Liver (tissue), 10 donors: Measurements from ENCODE around the gene F8A1. TPM values are rescaled to one million over a fixed set of nuclear protein-coding genes. Genes with fewer than 3 reads are reported as not detected.
"Not testable (repeated sequence)": the region's sequence is repeated elsewhere in the genome, so short reads cannot be mapped to it uniquely, and the experiment has no call there.

Source experiments
- DNase-seq: peaks from one replicate; pipeline ENCODE4 v3.0.0-alpha.2; 2017; ENCODE audit warnings: low spot score
- H3K27ac ChIP-seq, 2 donors: one replicate each; pipeline ENCODE4 v1.7.0; 2013; ENCODE audit warnings: inconsistent platforms in 2 of 2, low read length in 2 of 2, control low read depth in 1 of 2, low read depth in 1 of 2, mild to moderate bottlenecking in 1 of 2
- H3K27me3 ChIP-seq, 4 donors: one replicate each; pipeline versions ENCODE4 v1.6.1 to v1.7.0; 2013; ENCODE audit warnings: low read length in 3 of 4, inconsistent platforms in 1 of 4, mild to moderate bottlenecking in 1 of 4, moderate library complexity in 1 of 4; ENCODE audit not compliant: control insufficient read depth in 4 of 4, insufficient read depth in 4 of 4
- H3K36me3 ChIP-seq, 4 donors: one replicate each; pipeline versions ENCODE4 v1.6.1 to v1.7.0; 2013; ENCODE audit warnings: low read length in 3 of 4, mild to moderate bottlenecking in 3 of 4, low read depth in 1 of 4, moderate library complexity in 1 of 4; ENCODE audit not compliant: control insufficient read depth in 4 of 4, insufficient read depth in 3 of 4
- H3K4me1 ChIP-seq, 4 donors: one replicate each; pipeline versions ENCODE4 v1.6.1 to v1.7.0; 2013; ENCODE audit warnings: low read length in 3 of 4, mild to moderate bottlenecking in 3 of 4, moderate library complexity in 1 of 4; ENCODE audit not compliant: control insufficient read depth in 4 of 4, insufficient read depth in 4 of 4
- H3K4me3 ChIP-seq, 3 donors: one replicate each; pipeline versions ENCODE4 v1.6.1 to v1.7.0; 2013; ENCODE audit warnings: low read length in 3 of 3, control low read depth in 1 of 3, low read depth in 1 of 3, mild to moderate bottlenecking in 1 of 3
- H3K9ac ChIP-seq, 2 donors: one replicate each; pipeline ENCODE4 v1.7.0; 2013; ENCODE audit warnings: low read length in 2 of 2, mild to moderate bottlenecking in 2 of 2, moderate library complexity in 2 of 2, control low read depth in 1 of 2, low read depth in 1 of 2
- H3K9me3 ChIP-seq, 4 donors: one replicate each; pipeline versions ENCODE4 v1.6.1 to v1.7.0; 2013; ENCODE audit warnings: low read length in 3 of 4; ENCODE audit not compliant: control insufficient read depth in 4 of 4
- WGBS: extraction: QIAGEN DNeasy Blood & Tissue Kit; methylation state at CpG from one replicate; pipeline ENCODE4 v1.1.7; 2013; 5-methylcytosine and 5-hydroxymethylcytosine counted together
- polyA plus RNA-seq, 2 donors: library from polyadenylated mRNA; stranded (reverse) in 1 of 2; unstranded in 1 of 2; fragments of 200-250 nt in 1 of 2; fragments of >200 nt in 1 of 2; fragmentation: Nextera tagmentation in 1 of 2; extraction: Ambion mirVana in 1 of 2; gene quantifications; one replicate each; pipeline versions ENCODE4 v1.2.1 to v1.2.3, GENCODE V29; 2013 to 2015
- small RNA-seq: library from RNA; depleted of rRNA; stranded (forward); fragments of <200 nt; gene quantifications from one replicate; pipeline ENCODE3, GENCODE V24; 2014
- total RNA-seq, 2 donors: library from RNA; depleted of rRNA; stranded (reverse); fragments of >200 nt; gene quantifications; one replicate each; pipeline ENCODE4 v1.2.3, GENCODE V29; 2014
- donor health status: healthy.
- donor health status: healthy.
- donor health status: healthy.
- donor health status: healthy.
- donor health status: healthy.

The F8A1 gene
- total and polyA plus RNA-seq, 4 donors: 0.42 to 25.0 (median 4.8) TPM

GRCh38 chrX:154924771-154925170, 38.6 kb downstream of the F8A1 start:
- H3K27me3 ChIP-seq, H3K9ac ChIP-seq, H3K4me1 ChIP-seq, H3K36me3 ChIP-seq, H3K27ac ChIP-seq, DNase-seq, H3K9me3 ChIP-seq, H3K4me3 ChIP-seq: not testable (repeated sequence)
- WGBS: 97% methylated on average over 5 of the region's 5 CpGs

Small RNA genes within 50 kb of the gene (small RNA-seq; reads per million reads assigned to genes)
- not detected for gene MIR1184-1

Other genes with a start within 250 kb of the F8A1 start
- gene CTAG2, start 232.8 kb upstream of the F8A1 start, total RNA-seq: not detected
- gene CTAG2, start 232.8 kb upstream of the F8A1 start, polyA plus RNA-seq: not detected
- 10 to 100 TPM in 1 of 2 donors, 1 to 10 TPM in 1; 2.5 to 10.4 TPM for gene GAB3, start 135.3 kb upstream of the F8A1 start, total RNA-seq
- under 1 TPM; 0.66 to 0.75 TPM for gene GAB3, start 135.3 kb upstream of the F8A1 start, polyA plus RNA-seq
- 10 to 100 TPM; 18.7 to 21.9 TPM for gene DKC1, start 123.5 kb upstream of the F8A1 start, total RNA-seq
- 10 to 100 TPM; 14.0 to 14.3 TPM for gene DKC1, start 123.5 kb upstream of the F8A1 start, polyA plus RNA-seq
- gene MPP1, start 80.9 kb upstream of the F8A1 start, total RNA-seq: 100 to 1,000 TPM in 1 of 2 donors, 10 to 100 TPM in 1; 24.3 to 168 TPM
- 10 to 100 TPM; 13.8 to 22.5 TPM for gene MPP1, start 80.9 kb upstream of the F8A1 start, polyA plus RNA-seq
- under 1 TPM in 1 of 2 donors, not detected in 1; 0.50 TPM for gene SMIM9, start 51.7 kb upstream of the F8A1 start, total RNA-seq
- gene SMIM9, start 51.7 kb upstream of the F8A1 start, polyA plus RNA-seq: not detected
- 10 to 100 TPM in 1 of 2 donors, 1 to 10 TPM in 1; 8.0 to 22.3 TPM for gene F8, start 136.4 kb downstream of the F8A1 start, total RNA-seq
- 10 to 100 TPM; 11.1 to 16.5 TPM for gene F8, start 136.4 kb downstream of the F8A1 start, polyA plus RNA-seq
- 10 to 100 TPM; 19.4 to 23.3 TPM for gene FUNDC2, start 140.5 kb downstream of the F8A1 start, total RNA-seq
- gene FUNDC2, start 140.5 kb downstream of the F8A1 start, polyA plus RNA-seq: 10 to 100 TPM; 58.3 to 79.8 TPM
- 1 to 10 TPM; 4.2 to 4.9 TPM for gene CMC4, start 184.8 kb downstream of the F8A1 start, total RNA-seq
- gene CMC4, start 184.8 kb downstream of the F8A1 start, polyA plus RNA-seq: 10 to 100 TPM; 15.9 to 17.3 TPM
- 1 to 10 TPM; 2.2 to 2.8 TPM for gene MTCP1, start 184.8 kb downstream of the F8A1 start, total RNA-seq
- 1 to 10 TPM; 7.7 to 10.0 TPM for gene MTCP1, start 184.8 kb downstream of the F8A1 start, polyA plus RNA-seq
- 10 to 100 TPM in 1 of 2 donors, 1 to 10 TPM in 1; 7.8 to 10.9 TPM for gene BRCC3, start 185.2 kb downstream of the F8A1 start, total RNA-seq
- gene BRCC3, start 185.2 kb downstream of the F8A1 start, polyA plus RNA-seq: 10 to 100 TPM in 1 of 2 donors, 1 to 10 TPM in 1; 9.3 to 12.2 TPM